Epithelial cell of proximal tubule (primary cell): ENCODE results near the gene TOMT. TPM values are rescaled to one million over a fixed set of nuclear protein-coding genes. Genes with fewer than 3 reads are reported as not detected.

Experiments used
- DNase-seq: peaks from one replicate; pipeline ENCODE4 v3.0.0-alpha.2; 2011; ENCODE audit warnings: low read depth
- H3K4me3 ChIP-seq: 2 replicates; pipeline ENCODE4 v1.5.1; 2011; ENCODE audit warnings: low read depth, mild to moderate bottlenecking, low read length
- CTCF ChIP-seq: conservative IDR thresholded peaks from 2 replicates; pipeline ENCODE4 v1.5.1; 2012; ENCODE audit warnings: low read depth, mild to moderate bottlenecking, low read length
- total RNA-seq: library from RNA; depleted of rRNA; stranded (reverse); fragments of >200 nt; gene quantifications from 2 replicates; pipeline ENCODE4 v1.2.3, GENCODE V29; 2015

TOMT gene
- total RNA-seq, 1 donor from 2014 or later = not detected

- H3K4me3 ChIP-seq = peak overlapping the region; percentile 33
- no peak for TF ChIP-seq CTCF
- DNase-seq = no peak
Observed at GRCh38 chr11:72069200-72069599, 36.5 kb upstream of the TOMT start.

- peak overlapping the region; percentile 33 for H3K4me3 ChIP-seq
- DNase-seq = peak; percentile 78
- no peak for TF ChIP-seq CTCF
Observed at GRCh38 chr11:72069787-72070251, 35.9 kb upstream of the TOMT start.

- peak overlapping the region; percentile 14 for H3K4me3 ChIP-seq
Observed at GRCh38 chr11:72070491-72070890, 35.2 kb upstream of the TOMT start.

GRCh38 chr11:72072348-72072747, 33.4 kb upstream of the TOMT start:
- DNase-seq = no peak
- no peak for TF ChIP-seq CTCF
- no peak overlapping the region for H3K4me3 ChIP-seq

More at GRCh38 chr11:72070491-72070890, 35.2 kb upstream of the TOMT start:
- no peak for TF ChIP-seq CTCF
- DNase-seq = no peak

GRCh38 chr11:72075109-72075508, 30.6 kb upstream of the TOMT start:
- DNase-seq = no peak
- peak; percentile 35 for TF ChIP-seq CTCF
- no peak overlapping the region for H3K4me3 ChIP-seq

GRCh38 chr11:72075756-72076155, 30.0 kb upstream of the TOMT start:
- no peak for DNase-seq
- no peak for TF ChIP-seq CTCF
- H3K4me3 ChIP-seq = no peak overlapping the region

GRCh38 chr11:72078477-72078876, 27.2 kb upstream of the TOMT start:
- TF ChIP-seq CTCF = no peak
- H3K4me3 ChIP-seq = peak overlapping the region; percentile 68
- no peak for DNase-seq
